SH-SY5Y (cell line): Measurements from ENCODE around the gene GMPR.

ENCODE experiments used
- GATA2 ChIP-seq: IDR thresholded peaks from 2 replicates; pipeline ENCODE4 v1.6.1; 2011; ENCODE audit warnings: mild to moderate bottlenecking, low read depth, low read length
- GATA3 ChIP-seq: IDR thresholded peaks from 2 replicates; pipeline ENCODE4 v1.6.1; 2011; ENCODE audit warnings: low read depth, mild to moderate bottlenecking, low read length, moderate library complexity

DNA sequence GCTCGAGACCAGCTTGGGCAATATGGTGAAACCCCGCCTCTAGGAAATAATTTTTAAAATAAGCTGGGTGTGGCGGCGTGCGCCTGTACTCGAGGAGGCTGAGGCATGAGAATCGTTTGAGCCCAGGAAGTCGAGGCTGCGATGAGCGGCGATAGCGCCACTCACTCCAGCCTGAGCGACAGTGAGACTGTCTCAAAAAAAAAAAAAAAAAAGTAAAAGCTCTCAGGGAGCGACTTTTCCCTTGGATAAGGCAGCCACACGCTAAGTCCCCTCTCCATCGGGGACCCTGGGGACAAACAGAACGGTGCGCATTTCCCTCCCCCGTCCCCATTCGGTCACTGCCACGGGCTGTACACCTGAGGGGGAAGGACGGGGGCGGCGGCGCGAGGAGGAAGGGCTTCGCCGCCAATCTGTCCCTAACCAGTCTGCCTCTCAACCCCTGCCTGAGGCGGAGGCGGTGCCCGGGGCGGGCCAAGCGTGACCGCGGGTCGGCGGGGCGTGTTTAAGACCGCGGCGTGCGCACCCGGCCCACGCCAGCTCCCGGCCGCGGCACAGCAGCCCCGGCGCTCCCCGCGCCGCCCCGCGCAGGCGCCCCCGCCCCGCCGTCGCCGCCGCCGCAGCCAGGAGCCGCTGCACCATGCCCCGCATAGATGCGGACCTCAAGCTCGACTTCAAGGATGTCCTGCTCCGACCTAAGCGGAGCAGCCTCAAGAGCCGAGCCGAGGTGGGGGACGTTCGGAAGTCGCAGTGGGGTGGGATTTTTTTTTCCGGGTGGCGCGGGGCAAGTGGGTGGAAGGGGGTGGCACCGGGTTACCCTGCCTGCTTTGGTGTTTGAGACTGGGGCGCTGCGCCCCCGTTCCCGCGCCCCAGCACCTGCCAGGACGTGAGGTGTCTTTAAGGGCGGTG lies at the start of gene GMPR:
- no peak for TF ChIP-seq GATA2
- TF ChIP-seq GATA3, result no peak
